Retinal pigment epithelial cell (primary cell): ENCODE results near the gene MED27.

Source experiments
- DNase-seq: peaks from one replicate; pipeline ENCODE4 v3.0.0-alpha.2; 2010; ENCODE audit warnings: low read depth
- H3K4me3 ChIP-seq: 2 replicates; pipeline ENCODE4 v1.5.1; 2011; ENCODE audit warnings: mild to moderate bottlenecking, low read length, control low read depth, moderate library complexity
- TF ChIP-seq, protein P1 (sequence below): conservative IDR thresholded peaks from 2 replicates; pipeline ENCODE4 v1.5.1; 2011; ENCODE audit warnings: low read depth, low read length, control low read depth, inconsistent platforms

Gene MED27

DNA sequence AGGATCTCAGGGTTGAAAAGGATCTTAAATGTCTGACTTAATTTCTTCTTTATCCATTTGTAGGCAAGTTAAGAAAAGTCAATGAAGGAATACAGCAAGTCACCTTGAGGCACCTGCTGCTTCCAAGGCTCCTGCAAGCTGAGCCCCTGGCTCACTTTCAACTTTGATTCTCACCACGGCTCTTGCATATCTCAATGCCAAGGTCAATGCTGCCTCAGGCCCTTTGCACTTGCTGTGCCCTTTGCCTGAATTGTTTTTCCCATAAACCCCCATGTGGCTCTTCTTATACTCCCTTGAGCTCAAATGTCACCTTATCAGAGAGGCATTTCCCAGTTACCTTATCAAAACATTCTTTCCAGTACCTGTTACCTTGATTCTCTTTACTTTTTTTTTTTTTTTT is 195.4 kb downstream of the MED27 start:
- DNase-seq = no peak
- no peak overlapping the region for H3K4me3 ChIP-seq
- TF ChIP-seq, protein P1, sequence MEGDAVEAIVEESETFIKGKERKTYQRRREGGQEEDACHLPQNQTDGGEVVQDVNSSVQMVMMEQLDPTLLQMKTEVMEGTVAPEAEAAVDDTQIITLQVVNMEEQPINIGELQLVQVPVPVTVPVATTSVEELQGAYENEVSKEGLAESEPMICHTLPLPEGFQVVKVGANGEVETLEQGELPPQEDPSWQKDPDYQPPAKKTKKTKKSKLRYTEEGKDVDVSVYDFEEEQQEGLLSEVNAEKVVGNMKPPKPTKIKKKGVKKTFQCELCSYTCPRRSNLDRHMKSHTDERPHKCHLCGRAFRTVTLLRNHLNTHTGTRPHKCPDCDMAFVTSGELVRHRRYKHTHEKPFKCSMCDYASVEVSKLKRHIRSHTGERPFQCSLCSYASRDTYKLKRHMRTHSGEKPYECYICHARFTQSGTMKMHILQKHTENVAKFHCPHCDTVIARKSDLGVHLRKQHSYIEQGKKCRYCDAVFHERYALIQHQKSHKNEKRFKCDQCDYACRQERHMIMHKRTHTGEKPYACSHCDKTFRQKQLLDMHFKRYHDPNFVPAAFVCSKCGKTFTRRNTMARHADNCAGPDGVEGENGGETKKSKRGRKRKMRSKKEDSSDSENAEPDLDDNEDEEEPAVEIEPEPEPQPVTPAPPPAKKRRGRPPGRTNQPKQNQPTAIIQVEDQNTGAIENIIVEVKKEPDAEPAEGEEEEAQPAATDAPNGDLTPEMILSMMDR = no peak

DNA sequence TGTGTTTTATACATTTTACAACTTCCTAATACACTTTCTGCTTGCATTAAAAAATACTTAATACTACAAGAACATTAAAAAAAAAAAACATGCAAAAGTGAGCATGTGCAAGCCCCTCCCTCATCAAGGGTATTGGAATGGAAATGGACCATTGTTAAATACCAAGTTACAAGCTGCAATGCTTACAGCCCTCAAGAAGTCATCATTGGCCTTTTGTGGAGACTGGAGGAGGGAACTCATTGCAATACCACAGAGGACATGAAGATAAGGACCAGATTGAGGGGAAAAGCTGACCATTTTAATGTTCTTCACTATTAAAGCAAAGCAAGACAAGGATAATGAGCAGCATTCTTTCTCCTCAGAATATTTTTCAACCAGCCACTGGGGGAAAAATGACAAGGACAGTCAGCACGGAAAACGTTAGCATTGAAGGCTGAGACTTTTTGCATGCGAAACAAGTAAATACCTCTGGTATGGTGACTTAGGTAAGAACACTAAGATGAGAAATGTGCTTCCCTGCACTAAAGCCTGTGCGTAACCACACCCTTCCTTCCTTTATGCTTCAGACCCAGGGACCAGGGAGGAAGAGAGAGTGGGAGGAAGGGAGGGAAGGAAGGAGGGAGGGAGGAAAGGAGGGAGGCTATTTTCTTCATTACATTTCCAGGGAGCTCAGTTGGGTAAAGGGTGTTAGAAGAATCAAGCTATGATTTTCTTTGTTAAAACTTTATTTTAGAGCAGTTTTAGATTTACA is 198.7 kb downstream of the MED27 start:
- TF ChIP-seq, protein P1 = no peak
- H3K4me3 ChIP-seq = no peak overlapping the region
- DNase-seq = no peak

DNA sequence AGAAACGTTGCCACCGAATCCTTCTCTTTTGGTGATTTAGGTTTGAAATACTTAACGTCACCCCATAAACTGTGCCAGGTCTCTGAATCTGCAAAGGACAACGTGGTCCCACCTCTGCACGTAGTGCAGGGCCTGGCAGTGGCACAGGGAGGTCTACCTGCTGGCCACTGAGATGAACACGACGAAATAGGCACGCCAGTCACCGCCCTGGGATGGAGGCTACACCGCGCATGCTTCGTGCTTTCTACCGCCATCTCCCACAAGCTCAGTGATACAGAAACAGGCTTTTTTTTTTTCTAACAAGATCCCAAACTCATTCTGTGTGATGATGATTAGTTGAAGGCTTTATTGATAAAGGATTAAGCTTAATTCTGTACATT is 199.8 kb downstream of the MED27 start:
- DNase-seq = no peak
- TF ChIP-seq, protein P1 = no peak
- no peak overlapping the region for H3K4me3 ChIP-seq

DNA sequence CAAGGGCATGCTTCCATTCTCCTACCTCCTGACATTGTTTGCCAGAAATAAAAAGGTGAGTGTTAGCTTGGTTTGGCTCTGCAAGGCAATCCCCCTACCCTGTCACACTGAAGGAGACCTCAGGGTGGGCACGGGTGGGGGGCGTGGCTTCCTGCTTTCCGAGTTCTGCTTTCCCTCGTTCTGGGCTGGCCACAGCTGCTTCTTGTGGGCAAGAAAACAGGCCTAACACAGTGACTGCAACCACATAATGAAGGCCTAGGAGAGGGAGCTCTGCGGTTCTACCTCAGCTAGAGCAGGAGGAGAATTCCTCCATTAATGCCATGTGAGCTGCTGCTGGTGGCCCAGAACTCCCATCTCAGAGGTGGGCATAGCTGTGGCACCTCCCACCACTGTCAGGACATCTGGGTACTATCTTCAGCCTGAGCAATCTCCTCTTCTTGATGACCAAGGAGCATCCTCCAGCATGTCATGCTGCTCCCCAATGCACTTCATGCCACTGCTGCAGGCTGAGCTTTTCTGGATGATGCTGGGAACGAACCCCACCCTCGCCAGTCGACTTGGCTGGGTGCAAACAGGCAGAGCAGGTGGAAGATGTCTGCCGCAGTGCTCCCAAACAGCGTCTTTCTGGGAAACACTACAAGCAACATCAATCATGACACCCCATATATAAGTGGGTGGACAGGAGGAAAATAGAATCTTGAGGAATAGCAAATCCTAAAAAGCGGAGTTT is 200.3 kb downstream of the MED27 start:
- H3K4me3 ChIP-seq = no peak overlapping the region
- no peak for DNase-seq
- TF ChIP-seq, protein P1 = no peak

DNA sequence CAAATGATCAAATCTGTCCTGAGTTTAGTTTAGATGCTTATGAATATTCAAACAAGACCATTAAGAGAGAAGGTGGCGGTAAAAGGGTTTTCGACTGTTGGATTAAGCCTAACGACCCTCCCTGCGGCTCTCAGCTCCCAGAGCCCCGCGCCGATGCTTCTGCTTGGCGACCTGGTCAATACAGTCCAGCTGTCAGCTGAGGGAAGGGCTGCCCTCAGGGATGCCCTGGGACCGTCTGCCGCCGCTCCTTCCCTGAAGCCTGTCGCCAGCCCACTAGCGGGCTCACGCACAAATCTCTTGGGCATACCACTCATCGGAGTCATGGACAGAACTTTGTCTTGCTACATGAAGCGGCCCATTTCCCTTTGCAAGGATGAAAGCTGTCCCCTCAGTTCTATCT is 203.2 kb downstream of the MED27 start:
- DNase-seq = no peak
- TF ChIP-seq, protein P1 = no peak
- H3K4me3 ChIP-seq = no peak overlapping the region

DNA sequence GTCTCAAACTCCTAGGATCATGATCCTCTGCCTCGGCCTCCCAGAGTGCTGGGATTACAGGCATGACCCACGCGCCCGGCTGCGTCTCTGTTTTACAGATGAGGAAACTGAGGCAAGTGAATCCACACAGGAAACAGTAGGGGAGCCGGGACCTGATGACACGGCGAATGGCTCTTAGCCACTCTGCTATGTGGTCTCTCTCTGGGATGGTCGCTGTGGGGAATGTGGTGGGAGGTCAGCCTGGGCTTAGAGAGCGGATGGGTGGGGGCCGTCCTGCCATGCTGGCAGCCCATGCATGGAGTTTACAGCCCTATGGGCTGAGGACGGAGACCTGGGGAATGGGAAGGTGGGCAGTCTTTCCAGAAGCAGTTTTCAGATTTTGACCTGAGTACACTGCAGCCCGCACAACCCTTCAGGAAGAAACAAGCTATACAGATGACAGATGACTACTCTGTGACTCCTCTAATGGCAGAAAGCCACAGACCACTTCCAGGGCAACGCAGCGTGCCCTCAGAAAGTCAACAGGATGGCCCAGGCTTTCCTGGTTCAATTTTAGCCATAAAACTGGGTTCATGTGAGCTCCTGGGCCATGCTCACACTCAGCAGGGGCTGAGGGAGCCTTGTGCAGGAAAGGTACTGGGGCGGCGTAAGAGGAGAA is 203.7 kb downstream of the MED27 start:
- no peak overlapping the region for H3K4me3 ChIP-seq
- TF ChIP-seq, protein P1 = no peak
- no peak for DNase-seq
